ENCODE results near the gene VGLL4.

Gene VGLL4

DNA sequence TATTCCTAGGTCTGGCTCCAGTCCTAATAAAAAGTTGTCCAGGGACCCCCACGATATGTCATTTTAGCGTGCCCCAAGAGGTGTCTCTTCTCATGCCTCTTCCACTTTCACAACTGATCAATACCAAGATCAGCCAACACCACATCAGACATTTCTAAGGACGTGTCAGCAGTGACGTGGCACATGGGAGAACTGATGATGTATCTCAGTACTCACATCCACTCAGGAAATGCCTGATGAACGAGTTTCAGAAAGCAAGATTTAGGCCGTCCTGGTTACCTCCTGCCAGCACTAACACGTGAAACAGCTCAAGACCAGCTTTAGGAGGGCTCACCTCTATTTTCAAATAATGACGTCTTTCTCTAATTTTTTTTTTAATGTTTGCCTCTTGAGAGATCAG, 19.6 kb downstream of the VGLL4 start:
- H3K4me3 ChIP-seq (ENCODE audit: low read length): no peak overlapping the region
- H3K27me3 ChIP-seq (ENCODE audit: control insufficient read depth, insufficient read depth, low read length): no peaks in the 10 kb centered on the region
- no peaks in the 10 kb centered on the region for H3K9me3 ChIP-seq (ENCODE audit: control insufficient read depth, low read depth, low read length)
- H3K36me3 ChIP-seq (ENCODE audit: control insufficient read depth, low read depth, low read length): no peaks in the 10 kb centered on the region
- H3K27ac ChIP-seq (ENCODE audit: low read length): no peak overlapping the region
- H3K4me1 ChIP-seq (ENCODE audit: control insufficient read depth, low read depth, low read length): peaks cover 16% of the 10 kb centered on the region
- no peak overlapping the region for H3K9ac ChIP-seq (ENCODE audit: low read length)

DNA sequence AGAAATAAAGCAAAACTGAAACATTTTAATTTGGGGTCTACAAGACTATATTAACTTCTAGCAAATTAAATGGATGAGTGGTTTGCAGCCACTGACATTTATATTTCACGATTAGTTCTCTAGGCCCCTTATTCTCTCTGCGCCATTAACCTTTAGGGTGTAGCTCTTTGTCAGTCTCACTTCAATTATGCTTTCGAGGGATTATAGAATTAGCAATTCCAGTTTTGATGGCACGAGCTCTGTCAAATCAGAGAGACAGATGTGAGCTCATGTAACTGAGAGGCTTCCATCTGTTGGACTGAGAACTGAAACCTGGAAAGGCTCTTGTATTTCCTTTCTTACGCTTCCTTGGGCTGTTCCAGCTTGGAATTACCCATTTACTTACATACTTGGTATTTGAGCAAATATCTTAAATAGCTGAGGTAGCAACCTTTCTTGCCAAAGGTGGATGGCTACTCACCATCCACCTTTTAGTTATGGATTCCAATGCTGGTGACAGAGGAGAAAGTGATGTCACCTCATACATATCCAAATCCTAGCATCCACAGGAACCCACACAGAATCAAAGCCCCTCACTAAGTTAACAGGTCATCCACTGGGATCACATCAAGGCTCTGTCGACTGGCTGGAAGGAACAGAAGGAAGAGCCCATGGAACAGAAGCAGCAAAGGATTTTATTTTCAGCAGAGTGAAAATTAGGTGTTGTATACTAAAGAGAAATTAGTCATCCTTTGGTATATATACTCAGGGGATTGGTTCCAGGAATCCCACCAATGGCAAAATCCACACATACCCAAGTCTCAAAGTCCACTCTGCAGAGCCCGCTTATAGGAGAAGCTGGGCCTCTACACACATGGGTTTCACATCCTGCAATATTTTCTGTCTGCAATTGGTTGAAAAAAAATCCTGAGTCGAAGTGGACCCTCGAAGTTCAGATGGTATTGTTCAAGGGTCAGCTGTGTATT, 20.8 kb downstream of the VGLL4 start:
- no peak overlapping the region for H3K27ac ChIP-seq (ENCODE audit: low read length)
- H3K9ac ChIP-seq (ENCODE audit: low read length): no peak overlapping the region
- H3K27me3 ChIP-seq (ENCODE audit: control insufficient read depth, insufficient read depth, low read length): no peaks in the 10 kb centered on the region
- peaks cover 23% of the 10 kb centered on the region for H3K4me1 ChIP-seq (ENCODE audit: control insufficient read depth, low read depth, low read length)
- H3K4me3 ChIP-seq (ENCODE audit: low read length): no peak overlapping the region
- H3K36me3 ChIP-seq (ENCODE audit: control insufficient read depth, low read depth, low read length): no peaks in the 10 kb centered on the region
- H3K9me3 ChIP-seq (ENCODE audit: control insufficient read depth, low read depth, low read length): no peaks in the 10 kb centered on the region

DNA sequence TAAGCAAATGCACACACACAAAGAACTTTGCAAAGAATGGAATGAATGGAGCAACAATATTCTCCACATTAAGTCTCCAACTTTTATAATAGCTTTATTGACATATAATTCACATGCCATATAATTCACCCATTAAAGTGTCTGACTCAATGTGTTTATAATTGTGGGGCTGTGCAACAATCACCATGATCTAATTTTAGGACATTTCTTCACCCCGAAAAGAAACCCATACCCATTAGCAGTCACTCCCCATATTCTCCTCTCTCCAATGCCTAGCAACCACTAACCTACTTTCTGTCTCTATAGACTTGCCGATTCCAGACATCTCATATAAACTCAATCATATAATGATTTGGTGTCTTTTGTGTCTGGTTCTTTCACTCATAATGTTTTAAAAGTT, 22.6 kb downstream of the VGLL4 start:
- Histone ChIP-seq H3K4me1 (ENCODE audit: control insufficient read depth, low read depth, low read length) (peaks cover 20% of the 10 kb centered on the region), H3K9me3 (ENCODE audit: control insufficient read depth, low read depth, low read length) (no peaks in the 10 kb centered on the region), H3K9ac (ENCODE audit: low read length) (no peak overlapping the region), H3K27ac (ENCODE audit: low read length) (no peak overlapping the region), H3K4me3 (ENCODE audit: low read length) (no peak overlapping the region), H3K27me3 (ENCODE audit: control insufficient read depth, insufficient read depth, low read length) (no peaks in the 10 kb centered on the region), H3K36me3 (ENCODE audit: control insufficient read depth, low read depth, low read length) (no peaks in the 10 kb centered on the region)

- Histone ChIP-seq H3K9ac (ENCODE audit: low read length) (no peak overlapping the region), H3K4me3 (ENCODE audit: low read length) (no peak overlapping the region), H3K27me3 (ENCODE audit: control insufficient read depth, insufficient read depth, low read length) (no peaks in the 10 kb centered on the region), H3K36me3 (ENCODE audit: control insufficient read depth, low read depth, low read length) (no peaks in the 10 kb centered on the region), H3K4me1 (ENCODE audit: control insufficient read depth, low read depth, low read length) (peaks cover 22% of the 10 kb centered on the region), H3K9me3 (ENCODE audit: control insufficient read depth, low read depth, low read length) (no peaks in the 10 kb centered on the region), H3K27ac (ENCODE audit: low read length) (no peak overlapping the region)
Measured at GRCh38 chr3:11619946-11620652, 23.6 kb downstream of the VGLL4 start.

DNA sequence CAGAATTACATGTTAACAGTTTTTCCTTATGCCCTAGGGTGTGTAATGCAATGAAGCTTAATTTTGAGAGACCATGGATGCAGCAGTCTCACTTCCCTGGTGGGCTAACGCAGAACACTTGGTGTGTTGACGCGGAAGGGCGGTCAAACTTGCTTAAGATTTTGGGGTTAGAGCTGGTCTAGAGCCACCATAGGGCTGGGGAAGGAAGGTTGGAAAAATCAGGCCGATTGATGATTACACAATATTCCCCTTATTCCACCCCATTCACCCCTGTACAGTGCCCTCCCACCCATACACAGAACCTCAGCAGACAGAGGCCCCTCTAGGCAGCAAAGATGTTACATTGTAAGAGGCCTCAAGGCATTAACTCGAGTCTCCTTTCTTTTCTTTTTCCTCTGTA, 24.3 kb downstream of the VGLL4 start:
- no peaks in the 10 kb centered on the region for H3K27me3 ChIP-seq (ENCODE audit: control insufficient read depth, insufficient read depth, low read length)
- no peak overlapping the region for H3K9ac ChIP-seq (ENCODE audit: low read length)
- no peaks in the 10 kb centered on the region for H3K36me3 ChIP-seq (ENCODE audit: control insufficient read depth, low read depth, low read length)

DNA sequence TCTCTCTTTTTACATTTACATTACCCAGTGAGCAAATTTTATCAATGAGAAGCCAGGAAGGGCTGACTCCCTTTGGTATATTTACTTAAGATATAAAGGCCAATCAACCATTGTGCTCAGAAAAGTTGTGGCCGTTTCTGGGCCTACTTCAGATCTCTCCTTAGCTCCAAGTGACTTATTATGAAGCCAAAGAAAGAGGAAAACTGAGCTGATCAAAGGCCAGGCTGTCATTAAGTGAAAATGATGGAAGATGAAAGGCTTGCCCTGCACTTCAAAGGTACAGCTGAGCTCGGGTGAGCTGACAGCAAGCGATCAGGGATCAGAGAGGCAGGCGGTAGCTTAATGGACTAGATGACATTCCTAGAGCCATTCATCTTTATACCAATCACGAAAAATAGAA, 24.8 kb downstream of the VGLL4 start:
- Histone ChIP-seq H3K27me3 (ENCODE audit: control insufficient read depth, insufficient read depth, low read length) (no peaks in the 10 kb centered on the region), H3K9ac (ENCODE audit: low read length) (no peak overlapping the region), H3K4me3 (ENCODE audit: low read length) (no peak overlapping the region), H3K27ac (ENCODE audit: low read length) (no peak overlapping the region), H3K4me1 (ENCODE audit: control insufficient read depth, low read depth, low read length) (peaks cover 20% of the 10 kb centered on the region), H3K36me3 (ENCODE audit: control insufficient read depth, low read depth, low read length) (no peaks in the 10 kb centered on the region), H3K9me3 (ENCODE audit: control insufficient read depth, low read depth, low read length) (no peaks in the 10 kb centered on the region)

More for the DNA sequence above, 24.3 kb downstream of the VGLL4 start:
- no peaks in the 10 kb centered on the region for H3K9me3 ChIP-seq (ENCODE audit: control insufficient read depth, low read depth, low read length)
- no peak overlapping the region for H3K4me3 ChIP-seq (ENCODE audit: low read length)
- H3K27ac ChIP-seq (ENCODE audit: low read length): no peak overlapping the region
- peaks cover 20% of the 10 kb centered on the region for H3K4me1 ChIP-seq (ENCODE audit: control insufficient read depth, low read depth, low read length)

- Histone ChIP-seq H3K4me3 (ENCODE audit: low read length) (no peak overlapping the region), H3K9me3 (ENCODE audit: control insufficient read depth, low read depth, low read length) (no peaks in the 10 kb centered on the region), H3K4me1 (ENCODE audit: control insufficient read depth, low read depth, low read length) (peaks cover 25% of the 10 kb centered on the region), H3K9ac (ENCODE audit: low read length) (no peak overlapping the region), H3K27me3 (ENCODE audit: control insufficient read depth, insufficient read depth, low read length) (no peaks in the 10 kb centered on the region), H3K27ac (ENCODE audit: low read length) (no peak overlapping the region), H3K36me3 (ENCODE audit: control insufficient read depth, low read depth, low read length) (no peaks in the 10 kb centered on the region)
Measured at GRCh38 chr3:11616551-11616950, 27.2 kb downstream of the VGLL4 start.

DNA sequence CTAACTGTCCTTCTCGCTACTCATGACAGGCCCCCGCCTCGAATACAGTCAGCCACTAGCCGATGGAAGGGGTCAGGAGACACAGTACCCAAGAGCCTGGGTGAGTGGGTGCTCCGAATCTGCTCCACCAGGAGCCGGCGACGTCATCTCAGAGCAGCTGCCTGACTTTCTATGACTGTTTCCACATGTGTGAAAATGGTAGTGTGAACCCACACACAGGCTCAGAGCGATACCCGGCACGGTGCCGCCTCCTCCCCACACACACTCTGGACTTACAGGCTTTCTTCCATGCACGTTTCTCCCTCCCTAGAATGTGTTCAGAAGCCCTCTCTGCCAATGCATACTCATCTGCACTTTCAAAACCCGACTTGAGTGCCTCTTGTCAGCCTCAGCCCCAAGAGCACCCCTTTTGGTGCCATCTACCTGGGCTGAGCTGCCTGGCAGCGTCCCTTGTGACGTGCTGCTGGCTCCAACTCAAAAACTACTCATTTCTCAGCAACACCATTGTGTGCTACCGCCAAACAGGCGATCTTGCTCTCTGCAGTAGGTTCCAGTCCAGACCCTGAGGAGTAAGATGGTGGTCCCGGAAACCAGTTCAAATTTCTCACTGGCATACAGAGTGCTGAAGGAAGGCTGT, 29.7 kb downstream of the VGLL4 start:
- Histone ChIP-seq H3K27ac (ENCODE audit: low read length) (no peak overlapping the region), H3K9ac (ENCODE audit: low read length) (no peak overlapping the region), H3K4me1 (ENCODE audit: control insufficient read depth, low read depth, low read length) (peaks cover 30% of the 10 kb centered on the region), H3K4me3 (ENCODE audit: low read length) (no peak overlapping the region), H3K9me3 (ENCODE audit: control insufficient read depth, low read depth, low read length) (no peaks in the 10 kb centered on the region), H3K36me3 (ENCODE audit: control insufficient read depth, low read depth, low read length) (no peaks in the 10 kb centered on the region), H3K27me3 (ENCODE audit: control insufficient read depth, insufficient read depth, low read length) (no peaks in the 10 kb centered on the region)

DNA sequence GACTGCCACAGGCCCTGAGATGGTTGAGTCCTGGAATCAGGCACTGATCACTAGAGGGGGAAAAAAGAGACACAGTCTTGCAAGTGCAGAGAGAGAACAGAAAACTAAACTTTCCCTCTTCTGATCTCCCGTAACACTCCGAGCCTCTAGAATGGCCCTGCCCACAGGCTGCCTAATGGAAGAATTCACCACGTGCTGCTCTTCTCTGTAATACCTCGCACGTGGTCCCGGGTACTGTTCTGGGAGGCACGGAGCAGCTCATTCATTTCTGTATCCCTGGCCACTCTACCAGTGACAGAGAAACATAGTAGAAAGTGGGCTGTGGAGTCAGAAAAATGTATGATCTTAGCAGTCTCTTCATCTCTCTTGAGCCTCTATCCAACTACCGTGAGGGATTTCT, 30.4 kb downstream of the VGLL4 start:
- no peak overlapping the region for H3K27ac ChIP-seq (ENCODE audit: low read length)
- no peaks in the 10 kb centered on the region for H3K27me3 ChIP-seq (ENCODE audit: control insufficient read depth, insufficient read depth, low read length)
- H3K9ac ChIP-seq (ENCODE audit: low read length): no peak overlapping the region
- H3K4me3 ChIP-seq (ENCODE audit: low read length): no peak overlapping the region
- no peaks in the 10 kb centered on the region for H3K9me3 ChIP-seq (ENCODE audit: control insufficient read depth, low read depth, low read length)
- peaks cover 25% of the 10 kb centered on the region for H3K4me1 ChIP-seq (ENCODE audit: control insufficient read depth, low read depth, low read length)
- H3K36me3 ChIP-seq (ENCODE audit: control insufficient read depth, low read depth, low read length): no peaks in the 10 kb centered on the region

GRCh38 chr3:11612515-11613188, 31.1 kb downstream of the VGLL4 start:
- peaks cover 25% of the 10 kb centered on the region for H3K4me1 ChIP-seq (ENCODE audit: control insufficient read depth, low read depth, low read length)
- no peaks in the 10 kb centered on the region for H3K27me3 ChIP-seq (ENCODE audit: control insufficient read depth, insufficient read depth, low read length)
- no peak overlapping the region for H3K9ac ChIP-seq (ENCODE audit: low read length)
- H3K27ac ChIP-seq (ENCODE audit: low read length): no peak overlapping the region
- no peaks in the 10 kb centered on the region for H3K36me3 ChIP-seq (ENCODE audit: control insufficient read depth, low read depth, low read length)
- no peaks in the 10 kb centered on the region for H3K9me3 ChIP-seq (ENCODE audit: control insufficient read depth, low read depth, low read length)
- no peak overlapping the region for H3K4me3 ChIP-seq (ENCODE audit: low read length)

- H3K9me3 ChIP-seq (ENCODE audit: control insufficient read depth, low read depth, low read length): no peaks in the 10 kb centered on the region
- no peak overlapping the region for H3K9ac ChIP-seq (ENCODE audit: low read length)
- H3K27ac ChIP-seq (ENCODE audit: low read length): no peak overlapping the region
- H3K4me1 ChIP-seq (ENCODE audit: control insufficient read depth, low read depth, low read length): peaks cover 25% of the 10 kb centered on the region
- no peaks in the 10 kb centered on the region for H3K27me3 ChIP-seq (ENCODE audit: control insufficient read depth, insufficient read depth, low read length)
- no peak overlapping the region for H3K4me3 ChIP-seq (ENCODE audit: low read length)
- no peaks in the 10 kb centered on the region for H3K36me3 ChIP-seq (ENCODE audit: control insufficient read depth, low read depth, low read length)
Measured at GRCh38 chr3:11611341-11611799, 32.3 kb downstream of the VGLL4 start.
